SK-N-SH (cell line): ENCODE results near the gene PRKAA2. TPM values are rescaled to one million over a fixed set of nuclear protein-coding genes. Genes with fewer than 3 reads are reported as not detected.

ENCODE experiments used
- CTCF ChIA-PET: fragments of 300-600, 350-600 bp; formaldehyde crosslinking; extraction: SDS; loops from one replicate; lab custom pipeline; 2021; lab: Yijun Ruan, JAX
- POLR2A ChIA-PET: fragments of 350-600 bp; sonication (Branson Sonifier 250); formaldehyde crosslinking; extraction: SDS; loops from one replicate; lab custom pipeline; 2020; ENCODE audit warnings: antibody characterized with exemption, inconsistent platforms; lab: Yijun Ruan, JAX
- DNase-seq: peaks from one replicate; pipeline ENCODE4 v3.0.0; 2012
- H2AFZ ChIP-seq: fragments of 200-600 bp; sonication (generic); 2 replicates; pipeline ENCODE4 v1.8.1; 2016; ENCODE audit warnings: antibody characterized with exemption, mild to moderate bottlenecking, low read depth
- H3F3A ChIP-seq: fragments of 200-600 bp; sonication (generic); replicated peaks from 2 replicates; pipeline ENCODE3; 2016; ENCODE audit warnings: antibody characterized with exemption, mild to moderate bottlenecking; ENCODE audit not compliant: insufficient read depth
- H3K27ac ChIP-seq, 2 experiments: fragments of 200-500 bp in 1 of 2; fragments of 200-600 bp in 1 of 2; sonication (Bioruptor generic) in 1 of 2; sonication (generic), shearing (Covaris generic) in 1 of 2; 2 replicates each; pipeline versions ENCODE4 v1.5.1 to v1.6.1; 2014 to 2016; ENCODE audit warnings: low read depth in 2 of 2, inconsistent platforms in 1 of 2, low read length in 1 of 2, mild to moderate bottlenecking in 1 of 2, mixed read lengths in 1 of 2
- H3K27me3 ChIP-seq: fragments of 200-600 bp; sonication (generic), shearing (Covaris generic); 2 replicates; pipeline ENCODE4 v1.6.1; 2016; ENCODE audit warnings: mixed run types; ENCODE audit not compliant: insufficient read depth
- H3K36me3 ChIP-seq, 2 experiments: fragments of 200-500 bp in 1 of 2; fragments of 200-600 bp in 1 of 2; sonication (Bioruptor generic) in 1 of 2; sonication (generic) in 1 of 2; replicated peaks in 1 of 2; 2 replicates each; pipeline versions ENCODE3 to v1.5.1; 2014 to 2016; ENCODE audit warnings: low read length in 1 of 2, mild to moderate bottlenecking in 1 of 2; ENCODE audit not compliant: insufficient read depth in 2 of 2, control insufficient read depth in 1 of 2
- H3K4me1 ChIP-seq, 2 experiments: fragments of 200-500 bp in 1 of 2; fragments of 200-600 bp in 1 of 2; sonication (Bioruptor generic) in 1 of 2; sonication (generic), shearing (Covaris generic) in 1 of 2; 2 replicates each; pipeline versions ENCODE4 v1.5.1 to v1.6.1; 2014 to 2016; ENCODE audit warnings: low read depth in 1 of 2, low read length in 1 of 2, mixed run types in 1 of 2; ENCODE audit not compliant: insufficient read depth in 2 of 2, control insufficient read depth in 1 of 2
- H3K4me2 ChIP-seq: fragments of 200-600 bp; sonication (generic), shearing (Covaris generic); 2 replicates; pipeline ENCODE4 v1.6.1; 2017; ENCODE audit warnings: mixed run types
- H3K4me3 ChIP-seq, 2 experiments: fragments of 200-500 bp in 1 of 2; fragments of 200-600 bp in 1 of 2; sonication (Bioruptor generic) in 1 of 2; sonication (generic), shearing (Covaris generic) in 1 of 2; 2 replicates each; pipeline versions ENCODE4 v1.5.1 to v1.8.1; 2014 to 2016; ENCODE audit warnings: low read depth in 2 of 2, inconsistent platforms in 1 of 2, low read length in 1 of 2, mild to moderate bottlenecking in 1 of 2, mixed read lengths in 1 of 2, moderate library complexity in 1 of 2
- H3K79me2 ChIP-seq: fragments of 200-600 bp; sonication (generic); 2 replicates; pipeline ENCODE4 v1.8.1; 2017; ENCODE audit warnings: mild to moderate bottlenecking; ENCODE audit not compliant: insufficient read depth
- H3K9ac ChIP-seq: fragments of 200-600 bp; sonication (generic); 2 replicates; pipeline ENCODE4 v1.6.1; 2017; ENCODE audit warnings: mixed run types
- H3K9me2 ChIP-seq: fragments of 200-600 bp; sonication (generic); 2 replicates; pipeline ENCODE4 v1.6.1; 2017; ENCODE audit warnings: mixed run types
- H3K9me3 ChIP-seq: fragments of 200-600 bp; sonication (generic); 2 replicates; pipeline ENCODE4 v1.6.1; 2017; ENCODE audit warnings: mixed run types, mild to moderate bottlenecking, moderate library complexity
- H4K20me1 ChIP-seq: fragments of 200-600 bp; sonication (generic); 2 replicates; pipeline ENCODE4 v1.6.1; 2017; ENCODE audit warnings: mild to moderate bottlenecking, mixed run types; ENCODE audit not compliant: insufficient read depth
- EZH2phosphoT487 ChIP-seq: fragments of 200-600 bp; sonication (generic); IDR thresholded peaks from 2 replicates; pipeline ENCODE4 v1.6.1; 2017; ENCODE audit warnings: low read depth, mixed run types, mild to moderate bottlenecking, antibody characterized with exemption, moderate library complexity, borderline replicate concordance
- FOXJ3 ChIP-seq: sonication (generic); formaldehyde crosslinking; IDR thresholded peaks from 2 replicates; pipeline ENCODE4 v1.5.1; 2020; ENCODE audit warnings: mild to moderate bottlenecking, missing genetic modification reagents
- IRF3 ChIP-seq: fragments of 150-350 bp; IDR thresholded peaks from 2 replicates; pipeline ENCODE4 v1.6.1; 2016; ENCODE audit warnings: mild to moderate bottlenecking, low read depth, low read length
- MAX ChIP-seq: IDR thresholded peaks from 2 replicates; pipeline ENCODE4 v1.4.0; 2012; ENCODE audit warnings: low read depth
- MEF2A ChIP-seq: IDR thresholded peaks from 2 replicates; pipeline ENCODE4 v1.4.0; 2012; ENCODE audit warnings: low read depth, borderline replicate concordance
- RXRA ChIP-seq: IDR thresholded peaks from 2 replicates; pipeline ENCODE4 v1.4.0; 2012; ENCODE audit warnings: low read depth, mild to moderate bottlenecking, borderline replicate concordance
- SMC3 ChIP-seq: IDR thresholded peaks from 2 replicates; pipeline ENCODE4 v1.6.1; 2012; ENCODE audit warnings: low read depth, low read length, improper control_type of control experiment
- WGBS: methylation state at CpG from one replicate; pipeline ENCODE4 v1.1.6; 2017; ENCODE audit warnings: low lambda C conversion rate; 5-methylcytosine and 5-hydroxymethylcytosine counted together
- polyA plus RNA-seq, 3 experiments: library from polyadenylated mRNA; depleted of rRNA; stranded (reverse); fragments of >200 nt; gene quantifications; 2 replicates each; pipeline ENCODE4 v1.2.3, GENCODE V29; 2012
- TF ChIP-seq, protein P1 (sequence below): fragments of 150-350 bp; IDR thresholded peaks from 2 replicates; pipeline ENCODE4 v1.6.1; 2017; ENCODE audit warnings: antibody characterized with exemption, low read length, low read depth, borderline replicate concordance

PRKAA2 gene
- polyA plus RNA-seq, 1 of the 3 experiments (the other 2 are of a cell fraction) = 1.5 TPM

- no peaks in the 10 kb centered on the region for H3K9me2 ChIP-seq
- H3K36me3 ChIP-seq = no peaks in the 10 kb centered on the region
- no peaks in the 10 kb centered on the region for H3K27me3 ChIP-seq
- ChIA-PET CTCF (no interaction called here), POLR2A (no interaction called here)
- DNase-seq = no peak
- no peak overlapping the region for H3K4me3 ChIP-seq
- TF ChIP-seq SMC3 (no peak), RXRA (no peak), FOXJ3 (CRISPR knock-in tag) (no peak), MAX (no peak), IRF3 (no peak)
- H4K20me1 ChIP-seq = no peaks in the 10 kb centered on the region
- H3K9me3 ChIP-seq = no peaks in the 10 kb centered on the region
- H3K4me1 ChIP-seq = peaks cover 0 to 6% of the 10 kb centered on the region in 2 experiments; a peak in 2 of 4 replicates
- no peak overlapping the region for H3K4me2 ChIP-seq
- no peaks in the 10 kb centered on the region for H3K79me2 ChIP-seq
- no peak overlapping the region for H3K9ac ChIP-seq
- H3K27ac ChIP-seq = no peak overlapping the region
- peaks cover 12% of the 10 kb centered on the region for H3F3A ChIP-seq
- H2AFZ ChIP-seq = no peak overlapping the region
Measured at GRCh38 chr1:56643661-56644060, 1.5 kb upstream of the PRKAA2 start.

GRCh38 chr1:56644064-56644918 is 823 bp upstream of the PRKAA2 start:
- Histone ChIP-seq H3K79me2 (no peaks in the 10 kb centered on the region), H3F3A (peaks cover 14% of the 10 kb centered on the region), H3K27ac (peak overlapping the region in 1 of 2 experiments; percentile 68; a peak in 2 of 4 replicates), H3K4me1 (peaks cover 0 to 6% of the 10 kb centered on the region in 2 experiments; a peak in 2 of 4 replicates), H3K36me3 (no peaks in the 10 kb centered on the region), H3K9ac (peak overlapping the region; percentile 60; the same call in 1 of the 2 replicates), H2AFZ (peak overlapping the region; percentile 93), H3K4me2 (peak overlapping the region; percentile 86), H3K4me3 (peak overlapping the region; percentile 67 to 94), H3K27me3 (no peaks in the 10 kb centered on the region), H3K9me2 (no peaks in the 10 kb centered on the region), H3K9me3 (no peaks in the 10 kb centered on the region), H4K20me1 (no peaks in the 10 kb centered on the region)
- POLR2A ChIA-PET = no interaction called here
- TF ChIP-seq EZH2phosphoT487 (no peak), MEF2A (no peak), MAX (0 out of 2 replicates have a peak, but pooled peaks have one; percentile 12)
- TF ChIP-seq, protein P1, sequence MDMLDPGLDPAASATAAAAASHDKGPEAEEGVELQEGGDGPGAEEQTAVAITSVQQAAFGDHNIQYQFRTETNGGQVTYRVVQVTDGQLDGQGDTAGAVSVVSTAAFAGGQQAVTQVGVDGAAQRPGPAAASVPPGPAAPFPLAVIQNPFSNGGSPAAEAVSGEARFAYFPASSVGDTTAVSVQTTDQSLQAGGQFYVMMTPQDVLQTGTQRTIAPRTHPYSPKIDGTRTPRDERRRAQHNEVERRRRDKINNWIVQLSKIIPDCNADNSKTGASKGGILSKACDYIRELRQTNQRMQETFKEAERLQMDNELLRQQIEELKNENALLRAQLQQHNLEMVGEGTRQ = no peak
- 23% methylated on average over 23 of the region's 23 CpGs for WGBS
- no peak for DNase-seq
- CTCF ChIA-PET = interaction anchor here (1.0 to 1.6 kb wide), 2 partner anchors 28 to 59 kb away, joined by 3 to 6 read pairs; no protein-coding TSS in a partner anchor
